Neuron (in vitro differentiated cells): ENCODE data around the gene OR51A7.
"Not testable (repeated sequence)": the region's sequence is repeated elsewhere in the genome, so short reads cannot be mapped to it uniquely, and the experiment has no call there.

Source experiments
- H2AFZ ChIP-seq: one replicate; pipeline ENCODE4 v1.6.1; 2013; ENCODE audit warnings: low read depth, mild to moderate bottlenecking, inconsistent platforms, low read length, moderate library complexity
- H3K27me3 ChIP-seq: one replicate; pipeline ENCODE4 v1.6.1; 2013; ENCODE audit warnings: low read length; ENCODE audit not compliant: insufficient read depth
- H3K36me3 ChIP-seq: one replicate; pipeline ENCODE4 v1.6.1; 2013; ENCODE audit warnings: low read length; ENCODE audit not compliant: insufficient read depth
- H3K4me1 ChIP-seq: one replicate; pipeline ENCODE4 v1.6.1; 2013; ENCODE audit warnings: low read length; ENCODE audit not compliant: insufficient read depth
- H3K4me3 ChIP-seq: 2 replicates; pipeline ENCODE4 v1.5.1; 2013; ENCODE audit warnings: mild to moderate bottlenecking, low read length, moderate library complexity
- H3K9me3 ChIP-seq: one replicate; pipeline ENCODE4 v1.6.1; 2013; ENCODE audit warnings: low read length

The OR51A7 gene

DNA sequence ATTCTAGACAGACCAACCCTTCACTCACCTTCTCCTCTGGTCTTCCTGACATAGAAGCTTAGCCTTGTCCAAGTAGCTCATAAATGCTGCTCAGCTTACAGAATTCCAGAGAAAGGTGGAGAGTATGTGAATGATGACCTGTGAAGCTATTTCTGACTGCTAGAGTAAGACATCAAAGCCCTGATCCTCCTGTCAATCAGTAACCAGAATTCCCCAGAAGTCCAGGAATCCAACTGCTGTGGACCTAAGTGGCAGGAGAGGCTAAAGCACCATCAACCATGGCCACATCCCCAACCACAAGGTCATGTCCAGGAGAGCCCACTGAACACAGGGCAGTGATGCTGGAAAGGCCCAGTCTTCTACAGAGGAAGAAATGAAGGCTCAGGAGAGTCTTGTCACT, 13.0 kb downstream of the OR51A7 start:
- no peaks in the 10 kb centered on the region for H3K36me3 ChIP-seq
- no peaks in the 10 kb centered on the region for H3K4me1 ChIP-seq
- no peaks in the 10 kb centered on the region for H3K27me3 ChIP-seq
- H3K9me3 ChIP-seq = no peaks in the 10 kb centered on the region
- no peak overlapping the region for H2AFZ ChIP-seq
- H3K4me3 ChIP-seq = no peak overlapping the region

DNA sequence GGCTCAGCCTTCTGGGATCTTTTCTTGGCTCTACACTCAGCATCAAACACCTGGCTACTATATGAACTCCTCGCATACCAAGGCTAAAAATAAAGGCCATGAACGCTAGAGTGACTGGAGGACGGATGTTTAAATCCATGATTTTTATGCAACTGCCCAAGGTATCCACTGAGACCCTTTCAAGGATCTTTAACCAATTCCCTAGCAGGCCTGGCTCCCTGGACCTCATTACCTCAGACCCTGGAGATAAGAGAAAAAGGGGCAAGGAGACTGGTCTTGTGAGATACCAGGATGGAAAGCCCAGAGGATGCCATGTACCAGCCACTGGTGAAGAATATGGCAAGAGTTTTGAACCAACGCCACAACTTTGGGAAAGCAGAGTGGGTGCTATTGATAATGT, 15.7 kb downstream of the OR51A7 start, which contains the start of gene OR51G2:
OR51G2 (minus strand) TSS at position 101 of the 400 bp plus-strand sequence. CDS start 3,687 bp downstream, outside the sequence.
- no peaks in the 10 kb centered on the region for H3K9me3 ChIP-seq
- H2AFZ ChIP-seq = no peak within 1 kb of the TSS
- H3K36me3 ChIP-seq = no peaks in the 10 kb centered on the region
- H3K4me1 ChIP-seq = no peaks in the 10 kb centered on the region
- no peaks in the 10 kb centered on the region for H3K27me3 ChIP-seq
- no peak within 1 kb of the TSS for H3K4me3 ChIP-seq

DNA sequence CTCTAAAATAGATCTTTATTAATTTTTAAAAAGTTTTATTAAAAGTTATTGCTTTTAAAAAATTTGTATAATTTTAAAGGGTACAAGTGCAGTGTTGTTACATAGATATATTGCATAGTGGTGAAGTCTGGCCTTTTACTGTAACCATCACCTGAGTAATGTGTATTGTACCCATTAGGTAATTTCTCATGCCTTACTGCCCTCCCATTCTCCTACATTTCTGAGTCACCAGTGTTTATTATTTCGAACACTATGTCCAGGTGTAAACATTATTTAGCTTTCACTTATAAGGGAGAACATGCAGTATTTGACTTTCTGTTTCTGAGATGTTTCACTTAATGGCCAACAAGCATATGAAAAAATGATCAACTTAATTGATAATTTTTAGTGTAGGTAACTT, 18.2 kb downstream of the OR51A7 start:
- Histone ChIP-seq H3K27me3 (no peaks in the 10 kb centered on the region), H3K4me1 (no peaks in the 10 kb centered on the region), H3K9me3 (no peaks in the 10 kb centered on the region), H3K36me3 (no peaks in the 10 kb centered on the region), H2AFZ (no peak overlapping the region), H3K4me3 (no peak overlapping the region)

DNA sequence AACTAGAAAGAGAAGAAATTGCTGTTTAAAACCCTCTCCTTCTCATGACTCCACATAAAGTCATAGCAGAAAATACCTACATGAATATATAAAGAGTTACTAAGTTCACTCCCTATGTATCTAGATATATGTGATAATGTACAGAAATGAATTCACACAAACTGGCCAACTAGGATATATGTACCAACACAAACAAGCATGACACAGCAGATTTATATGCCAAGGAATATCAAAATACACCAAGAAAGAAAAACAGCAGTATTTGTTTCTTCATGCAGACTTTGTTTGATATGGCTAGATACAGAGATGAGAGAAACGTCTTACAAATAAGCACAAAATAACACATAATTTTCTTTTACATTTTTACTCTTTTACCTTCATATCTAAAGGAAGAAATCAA, 18.7 kb downstream of the OR51A7 start:
- no peaks in the 10 kb centered on the region for H3K27me3 ChIP-seq
- H2AFZ ChIP-seq = no peak overlapping the region
- H3K4me3 ChIP-seq = no peak overlapping the region
- H3K36me3 ChIP-seq = no peaks in the 10 kb centered on the region
- H3K4me1 ChIP-seq = no peaks in the 10 kb centered on the region
- H3K9me3 ChIP-seq = no peaks in the 10 kb centered on the region

DNA sequence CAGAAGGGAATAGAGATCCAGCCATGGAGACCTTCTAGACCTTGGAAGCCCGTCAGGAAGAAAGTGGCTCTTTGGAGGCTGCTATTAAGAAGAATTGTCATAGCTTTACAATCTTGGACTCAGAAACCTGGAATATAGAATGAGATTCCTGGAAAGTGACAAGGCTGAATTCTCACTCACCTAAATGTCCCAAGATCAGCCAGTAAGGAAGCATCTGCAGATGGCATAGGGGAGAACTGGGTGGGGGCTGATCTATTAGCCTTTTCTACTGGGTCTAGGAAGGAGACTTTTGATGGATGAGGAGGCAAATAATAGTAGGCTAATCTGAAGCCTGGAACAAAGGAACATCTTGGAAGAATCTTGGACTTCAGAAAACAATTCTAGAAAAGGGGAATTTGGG, 20.7 kb downstream of the OR51A7 start, which contains the start of gene OR51G1:
OR51G1 (minus strand) TSS at position 101 of the 400 bp plus-strand sequence; CDS start at position 101, 0 bp downstream.
- Histone ChIP-seq H3K9me3 (no peaks in the 10 kb centered on the region), H3K4me1 (no peaks in the 10 kb centered on the region), H2AFZ (no peak within 1 kb of the TSS), H3K27me3 (no peaks in the 10 kb centered on the region), H3K36me3 (no peaks in the 10 kb centered on the region), H3K4me3 (no peak within 1 kb of the TSS)

DNA sequence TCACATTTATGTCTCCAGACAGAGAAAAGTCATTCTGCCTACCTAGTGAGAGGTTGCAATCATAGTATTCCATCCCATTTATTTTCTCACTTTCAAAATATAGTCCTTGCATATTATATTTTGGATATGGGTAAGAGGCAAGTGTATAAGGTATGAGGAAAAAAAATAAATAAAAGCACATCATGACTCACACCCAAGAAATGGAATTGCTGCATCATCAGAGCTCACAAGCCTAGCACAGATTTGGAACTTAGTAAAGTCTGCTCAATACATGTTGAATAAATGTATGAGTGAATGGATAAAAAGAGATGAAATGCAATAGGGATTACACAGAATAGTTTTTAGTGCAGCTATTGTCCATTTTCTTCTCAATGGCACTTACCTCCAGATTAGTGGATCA, 23.0 kb downstream of the OR51A7 start:
- no peaks in the 10 kb centered on the region for H3K36me3 ChIP-seq
- H2AFZ ChIP-seq = no peak overlapping the region
- H3K9me3 ChIP-seq = no peaks in the 10 kb centered on the region
- no peaks in the 10 kb centered on the region for H3K27me3 ChIP-seq
- H3K4me1 ChIP-seq = no peaks in the 10 kb centered on the region
- H3K4me3 ChIP-seq = no peak overlapping the region

DNA sequence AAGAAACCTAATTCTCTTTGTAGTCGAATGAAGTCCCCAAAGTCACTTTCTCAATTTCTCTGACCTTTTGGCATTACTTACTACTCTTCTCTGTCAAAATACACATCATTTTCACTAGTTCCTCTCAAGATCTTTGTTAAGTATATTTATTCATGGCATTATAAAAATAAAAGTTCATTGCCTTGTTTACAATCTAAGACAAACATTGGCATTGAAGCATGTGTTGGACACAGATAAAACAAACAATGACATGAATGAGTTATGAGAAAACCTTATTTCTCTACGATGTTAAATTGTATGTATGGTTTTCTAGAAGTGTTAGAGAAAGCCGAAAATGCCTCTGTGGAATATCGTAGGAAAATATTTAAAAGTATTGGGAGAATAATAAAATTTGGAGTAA, 29.2 kb downstream of the OR51A7 start:
- no peak overlapping the region for H3K4me3 ChIP-seq
- no peak overlapping the region for H2AFZ ChIP-seq
- no peaks in the 10 kb centered on the region for H3K4me1 ChIP-seq
- no peaks in the 10 kb centered on the region for H3K27me3 ChIP-seq
- H3K36me3 ChIP-seq = no peaks in the 10 kb centered on the region
- H3K9me3 ChIP-seq = no peaks in the 10 kb centered on the region

DNA sequence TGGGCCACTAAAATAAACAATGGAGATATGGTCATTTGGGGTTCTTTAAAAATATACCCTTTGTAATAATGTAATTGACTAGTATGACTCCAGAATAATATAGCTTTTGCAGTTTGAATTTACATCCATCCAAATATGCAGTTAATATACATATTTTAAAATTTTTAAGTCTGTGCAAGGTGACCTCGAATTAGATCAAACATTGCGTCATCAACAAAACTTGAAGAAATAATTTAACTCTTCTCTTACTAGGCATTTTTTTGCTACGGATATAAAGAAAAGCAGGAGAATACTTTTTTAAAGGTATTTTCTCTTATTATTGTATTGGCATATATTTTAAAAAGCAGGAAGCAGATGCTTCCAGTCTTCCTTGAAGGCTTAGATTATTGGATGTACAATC, 33.2 kb downstream of the OR51A7 start:
- no peak overlapping the region for H3K4me3 ChIP-seq
- no peaks in the 10 kb centered on the region for H3K4me1 ChIP-seq
- H3K36me3 ChIP-seq = no peaks in the 10 kb centered on the region
- no peaks in the 10 kb centered on the region for H3K27me3 ChIP-seq
- H2AFZ ChIP-seq = no peak overlapping the region
- no peaks in the 10 kb centered on the region for H3K9me3 ChIP-seq

DNA sequence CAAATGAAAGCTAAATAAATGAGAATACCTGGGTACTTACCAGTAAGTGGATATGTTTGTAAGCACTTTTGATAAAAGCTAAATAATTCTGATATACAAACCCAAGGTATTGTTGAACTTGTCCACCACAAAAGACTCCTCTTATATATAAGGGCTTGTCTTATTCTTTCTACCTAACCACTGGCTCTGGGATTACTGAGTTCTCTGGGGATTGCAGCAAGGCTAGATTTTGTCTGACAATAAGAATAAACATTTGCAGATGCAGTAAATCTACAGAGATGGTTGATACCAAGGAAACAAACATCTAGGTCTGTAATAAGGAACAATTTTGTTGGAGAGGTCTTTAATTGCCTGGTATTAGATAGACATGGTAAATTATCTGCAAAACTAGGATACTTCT, 43.9 kb downstream of the OR51A7 start, which contains the start of gene OR51A4:
OR51A4 (minus strand) TSS at position 101 of the 400 bp plus-strand sequence. CDS start 505 bp downstream, outside the sequence.
- Histone ChIP-seq H3K27me3 (no peaks in the 10 kb centered on the region), H2AFZ (no peak within 1 kb of the TSS), H3K4me3 (no peak within 1 kb of the TSS), H3K4me1 (no peaks in the 10 kb centered on the region), H3K9me3 (no peaks in the 10 kb centered on the region), H3K36me3 (no peaks in the 10 kb centered on the region)

DNA sequence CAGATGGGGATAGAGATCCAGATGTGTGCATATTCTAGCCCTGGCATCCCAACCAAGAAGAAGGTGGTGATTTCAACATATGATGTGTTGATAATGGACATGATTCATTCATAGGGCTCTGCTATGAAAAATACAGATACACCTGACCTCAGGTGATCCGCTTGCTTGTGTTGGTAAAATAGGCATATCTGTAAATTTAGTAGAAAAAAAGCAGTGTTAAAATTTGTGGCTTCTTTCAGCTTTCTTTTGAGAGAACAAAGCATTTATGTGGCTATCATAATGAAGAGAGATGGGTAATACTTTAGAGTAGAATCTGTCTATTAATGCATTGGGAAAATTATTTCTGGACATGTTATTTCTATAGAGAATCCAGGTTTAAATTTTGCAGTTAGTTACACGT, 52.0 kb downstream of the OR51A7 start, which contains the start of gene OR51A2:
OR51A2 (minus strand) TSS at position 101 of the 400 bp plus-strand sequence; CDS start at position 101, 0 bp downstream.
- H3K4me3 ChIP-seq, H3K36me3 ChIP-seq, H3K4me1 ChIP-seq, H3K27me3 ChIP-seq, H3K9me3 ChIP-seq, H2AFZ ChIP-seq: not testable (repeated sequence)

DNA sequence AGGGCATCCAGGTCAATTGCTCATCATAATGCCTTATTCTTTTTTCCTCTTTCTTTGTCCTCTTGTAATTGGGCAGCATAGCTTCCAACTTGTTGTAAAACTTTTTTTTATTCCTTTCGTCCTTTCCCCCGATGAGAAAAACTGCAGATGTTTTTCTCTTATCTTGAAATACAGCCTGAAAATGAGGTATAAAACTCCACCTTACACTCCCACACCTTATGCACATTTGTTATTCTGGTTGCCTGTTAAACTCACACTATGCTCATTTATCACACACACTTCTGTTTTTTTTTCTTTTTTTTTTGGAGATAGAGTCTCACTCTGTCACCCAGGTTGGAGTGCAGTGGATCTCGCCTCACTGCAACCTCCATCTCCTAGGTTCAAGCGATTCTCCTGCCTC, 53.8 kb downstream of the OR51A7 start:
- no peaks in the 10 kb centered on the region for H3K36me3 ChIP-seq
- H3K4me3 ChIP-seq = no peak overlapping the region
- H3K9me3 ChIP-seq = no peaks in the 10 kb centered on the region
- no peak overlapping the region for H2AFZ ChIP-seq
- H3K27me3 ChIP-seq = no peaks in the 10 kb centered on the region
- no peaks in the 10 kb centered on the region for H3K4me1 ChIP-seq
